SK-N-DZ (cell line): ENCODE data around the gene RESF1.

ENCODE experiments used
- DNase-seq: peaks from one replicate; pipeline ENCODE4 v3.0.0-alpha.2; 2015; ENCODE audit warnings: low spot score

Gene RESF1

GRCh38 chr12:32005496-32006125 is 46.4 kb downstream of the RESF1 start:
- no peak for DNase-seq
